GM13976 (cell line): ENCODE measurements around the gene AGPS.

ENCODE experiments used
- DNase-seq: peaks from one replicate; pipeline ENCODE4 v3.0.0; 2012; ENCODE audit warnings: low spot score
- in situ Hi-C: fragments of 300-500 bp; cut with MboI; formaldehyde crosslinking; loops from one replicate; pipeline ENCODE4 v1.12.0; 2022; ENCODE audit warnings: low sequenced_read_pairs, mixed read lengths, inconsistent platforms; ENCODE audit not compliant: unreplicated experiment
- TF ChIP-seq, protein P1 (sequence below): IDR thresholded peaks from 2 replicates; pipeline ENCODE4 v1.5.1; 2012; ENCODE audit warnings: borderline replicate concordance, mild to moderate bottlenecking; ENCODE audit not compliant: insufficient read depth; ENCODE audit errors: extremely low read depth, missing control alignments, control extremely low read depth

AGPS gene

DNA sequence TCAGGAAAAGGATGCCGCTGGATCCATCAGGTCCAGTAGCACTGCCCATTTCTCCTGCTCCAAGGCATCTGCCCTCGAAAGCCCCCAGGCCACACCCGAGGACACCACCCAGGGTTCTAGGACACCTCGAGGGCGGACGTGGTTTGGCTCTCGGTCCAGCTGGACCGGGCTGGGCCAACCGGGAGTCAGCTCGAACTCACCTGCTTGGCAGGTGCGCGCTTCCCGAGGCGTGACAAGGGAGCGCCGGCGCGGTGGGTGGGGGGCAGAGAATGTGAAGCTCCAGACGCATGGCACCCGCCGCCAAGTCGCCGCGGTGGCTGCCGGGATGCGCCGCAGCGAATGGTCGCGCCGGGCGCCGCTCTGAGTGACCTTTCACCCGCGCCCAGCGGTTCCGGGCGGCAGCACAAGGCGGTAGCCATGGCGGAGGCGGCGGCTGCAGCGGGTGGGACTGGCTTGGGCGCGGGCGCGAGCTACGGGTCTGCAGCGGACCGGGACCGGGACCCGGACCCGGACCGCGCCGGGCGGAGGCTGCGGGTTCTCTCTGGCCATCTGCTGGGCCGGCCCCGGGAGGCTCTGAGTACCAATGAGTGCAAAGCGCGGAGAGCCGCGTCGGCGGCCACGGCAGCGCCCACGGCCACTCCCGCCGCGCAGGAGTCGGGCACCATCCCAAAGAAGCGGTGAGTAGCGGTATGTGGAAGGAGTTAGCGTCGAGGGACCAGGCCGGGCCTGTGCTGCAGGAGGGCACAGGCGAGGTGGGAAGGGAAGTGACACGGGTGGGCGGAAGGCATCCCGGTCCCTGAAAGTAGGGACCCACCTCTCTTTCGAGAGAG lies at the start of gene AGPS:
Gene AGPS (plus strand): TSS at position 401 of the 830 bp plus-strand sequence. CDS start 17 bp downstream, at position 418.
- DNase-seq = peak; percentile 91
- TF ChIP-seq, protein P1, sequence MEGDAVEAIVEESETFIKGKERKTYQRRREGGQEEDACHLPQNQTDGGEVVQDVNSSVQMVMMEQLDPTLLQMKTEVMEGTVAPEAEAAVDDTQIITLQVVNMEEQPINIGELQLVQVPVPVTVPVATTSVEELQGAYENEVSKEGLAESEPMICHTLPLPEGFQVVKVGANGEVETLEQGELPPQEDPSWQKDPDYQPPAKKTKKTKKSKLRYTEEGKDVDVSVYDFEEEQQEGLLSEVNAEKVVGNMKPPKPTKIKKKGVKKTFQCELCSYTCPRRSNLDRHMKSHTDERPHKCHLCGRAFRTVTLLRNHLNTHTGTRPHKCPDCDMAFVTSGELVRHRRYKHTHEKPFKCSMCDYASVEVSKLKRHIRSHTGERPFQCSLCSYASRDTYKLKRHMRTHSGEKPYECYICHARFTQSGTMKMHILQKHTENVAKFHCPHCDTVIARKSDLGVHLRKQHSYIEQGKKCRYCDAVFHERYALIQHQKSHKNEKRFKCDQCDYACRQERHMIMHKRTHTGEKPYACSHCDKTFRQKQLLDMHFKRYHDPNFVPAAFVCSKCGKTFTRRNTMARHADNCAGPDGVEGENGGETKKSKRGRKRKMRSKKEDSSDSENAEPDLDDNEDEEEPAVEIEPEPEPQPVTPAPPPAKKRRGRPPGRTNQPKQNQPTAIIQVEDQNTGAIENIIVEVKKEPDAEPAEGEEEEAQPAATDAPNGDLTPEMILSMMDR = no peak
- in situ Hi-C loops = no loop called here

- in situ Hi-C loops = loop anchor here (25.0 kb wide), 1 partner anchor 269 kb away; a partner anchor contains a TSS
- DNase-seq = no peak
- TF ChIP-seq, protein P1 = no peak
Observed at GRCh38 chr2:177343773-177344172, 48.8 kb upstream of the AGPS start.

GRCh38 chr2:177344316-177344715 lies 48.3 kb upstream of the AGPS start:
- TF ChIP-seq, protein P1 = no peak

GRCh38 chr2:177346192-177346591 lies 46.4 kb upstream of the AGPS start:
- in situ Hi-C loops = loop anchor here (25.0 kb wide), 1 partner anchor 266 kb away; a partner anchor contains a TSS
- TF ChIP-seq, protein P1 = no peak
- no peak for DNase-seq

More at GRCh38 chr2:177344316-177344715, 48.3 kb upstream of the AGPS start:
- DNase-seq = no peak
- in situ Hi-C loops = loop anchor here (25.0 kb wide), 1 partner anchor 268 kb away; a partner anchor contains a TSS

GRCh38 chr2:177347570-177347969 lies 45.0 kb upstream of the AGPS start:
- DNase-seq = no peak
- in situ Hi-C loops = loop anchor here (25.0 kb wide), 1 partner anchor 265 kb away; a partner anchor contains a TSS

DNA sequence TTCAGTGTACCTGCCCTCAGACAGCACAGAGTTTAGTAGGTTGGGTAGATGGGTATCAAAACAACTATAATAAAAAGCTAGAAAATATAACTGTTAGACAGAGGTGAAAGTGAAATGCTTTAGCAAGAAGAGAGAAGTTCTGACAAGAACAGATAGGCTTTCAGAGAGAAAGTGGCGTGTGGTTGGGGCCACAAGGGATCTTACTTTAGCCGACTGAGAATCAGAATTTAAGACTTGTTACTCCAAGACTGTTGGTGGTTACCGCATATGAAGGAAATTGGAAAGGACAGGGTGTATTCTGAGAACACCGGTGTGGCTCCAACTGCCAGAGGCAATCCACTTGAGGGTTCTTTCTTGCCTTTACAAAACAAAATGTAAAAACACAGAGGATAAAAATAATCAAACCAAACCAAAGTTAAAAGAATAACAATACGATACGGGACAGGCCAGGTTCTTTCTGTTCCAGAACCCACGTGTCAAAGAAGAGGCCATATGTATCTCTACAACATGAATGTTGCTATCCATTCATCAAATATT lies 44.4 kb upstream of the AGPS start:
- TF ChIP-seq, protein P1 = no peak
- in situ Hi-C loops = loop anchor here (25.0 kb wide), 1 partner anchor 264 kb away; a partner anchor contains a TSS
- DNase-seq = no peak

More at GRCh38 chr2:177347570-177347969, 45.0 kb upstream of the AGPS start:
- TF ChIP-seq, protein P1 = no peak
